ENCODE measurements around the gene KCNN3. TPM values are rescaled to one million over a fixed set of nuclear protein-coding genes. Genes with fewer than 3 reads are reported as not detected.

Gene KCNN3
- total and polyA plus RNA-seq, 2 of the 13 experiments (the other 11 are each of a cell fraction or from before 2014, with no cell fraction given) = not detected

DNA sequence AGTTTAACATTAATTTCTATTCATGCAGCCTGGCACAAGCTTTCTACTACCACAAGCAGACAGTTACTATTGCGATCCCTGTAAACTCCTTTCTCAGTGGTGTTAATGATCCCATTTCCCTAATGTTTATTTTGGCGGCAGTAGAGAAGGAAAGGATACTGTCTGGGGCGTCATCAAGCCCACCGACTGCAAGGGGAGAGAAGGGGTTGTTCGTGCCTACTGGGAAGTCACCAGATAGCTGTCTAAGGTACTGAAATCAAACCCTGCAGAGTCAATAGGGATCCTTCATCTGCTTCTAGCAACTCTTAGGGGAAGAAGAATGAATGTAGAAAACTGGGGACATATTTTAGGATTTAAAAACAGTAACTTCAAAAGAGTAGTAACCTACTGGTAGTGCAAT is 166.9 kb downstream of the KCNN3 start (continued):
- no peak for TF ChIP-seq TARDBP (CRISPR knock-in tag; IDR thresholded peaks at IDR 0.05)
- TF ChIP-seq MIER2 (CRISPR knock-in tag; IDR thresholded peaks at IDR 0.05) = peak; percentile 82
- TF ChIP-seq, protein P1, sequence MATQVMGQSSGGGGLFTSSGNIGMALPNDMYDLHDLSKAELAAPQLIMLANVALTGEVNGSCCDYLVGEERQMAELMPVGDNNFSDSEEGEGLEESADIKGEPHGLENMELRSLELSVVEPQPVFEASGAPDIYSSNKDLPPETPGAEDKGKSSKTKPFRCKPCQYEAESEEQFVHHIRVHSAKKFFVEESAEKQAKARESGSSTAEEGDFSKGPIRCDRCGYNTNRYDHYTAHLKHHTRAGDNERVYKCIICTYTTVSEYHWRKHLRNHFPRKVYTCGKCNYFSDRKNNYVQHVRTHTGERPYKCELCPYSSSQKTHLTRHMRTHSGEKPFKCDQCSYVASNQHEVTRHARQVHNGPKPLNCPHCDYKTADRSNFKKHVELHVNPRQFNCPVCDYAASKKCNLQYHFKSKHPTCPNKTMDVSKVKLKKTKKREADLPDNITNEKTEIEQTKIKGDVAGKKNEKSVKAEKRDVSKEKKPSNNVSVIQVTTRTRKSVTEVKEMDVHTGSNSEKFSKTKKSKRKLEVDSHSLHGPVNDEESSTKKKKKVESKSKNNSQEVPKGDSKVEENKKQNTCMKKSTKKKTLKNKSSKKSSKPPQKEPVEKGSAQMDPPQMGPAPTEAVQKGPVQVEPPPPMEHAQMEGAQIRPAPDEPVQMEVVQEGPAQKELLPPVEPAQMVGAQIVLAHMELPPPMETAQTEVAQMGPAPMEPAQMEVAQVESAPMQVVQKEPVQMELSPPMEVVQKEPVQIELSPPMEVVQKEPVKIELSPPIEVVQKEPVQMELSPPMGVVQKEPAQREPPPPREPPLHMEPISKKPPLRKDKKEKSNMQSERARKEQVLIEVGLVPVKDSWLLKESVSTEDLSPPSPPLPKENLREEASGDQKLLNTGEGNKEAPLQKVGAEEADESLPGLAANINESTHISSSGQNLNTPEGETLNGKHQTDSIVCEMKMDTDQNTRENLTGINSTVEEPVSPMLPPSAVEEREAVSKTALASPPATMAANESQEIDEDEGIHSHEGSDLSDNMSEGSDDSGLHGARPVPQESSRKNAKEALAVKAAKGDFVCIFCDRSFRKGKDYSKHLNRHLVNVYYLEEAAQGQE (IDR thresholded peaks at IDR 0.05; ENCODE audit: borderline replicate concordance in 1 of 2, low read depth in 1 of 2, low read length in 2 of 2) = peak; percentile 32 to 90

DNA sequence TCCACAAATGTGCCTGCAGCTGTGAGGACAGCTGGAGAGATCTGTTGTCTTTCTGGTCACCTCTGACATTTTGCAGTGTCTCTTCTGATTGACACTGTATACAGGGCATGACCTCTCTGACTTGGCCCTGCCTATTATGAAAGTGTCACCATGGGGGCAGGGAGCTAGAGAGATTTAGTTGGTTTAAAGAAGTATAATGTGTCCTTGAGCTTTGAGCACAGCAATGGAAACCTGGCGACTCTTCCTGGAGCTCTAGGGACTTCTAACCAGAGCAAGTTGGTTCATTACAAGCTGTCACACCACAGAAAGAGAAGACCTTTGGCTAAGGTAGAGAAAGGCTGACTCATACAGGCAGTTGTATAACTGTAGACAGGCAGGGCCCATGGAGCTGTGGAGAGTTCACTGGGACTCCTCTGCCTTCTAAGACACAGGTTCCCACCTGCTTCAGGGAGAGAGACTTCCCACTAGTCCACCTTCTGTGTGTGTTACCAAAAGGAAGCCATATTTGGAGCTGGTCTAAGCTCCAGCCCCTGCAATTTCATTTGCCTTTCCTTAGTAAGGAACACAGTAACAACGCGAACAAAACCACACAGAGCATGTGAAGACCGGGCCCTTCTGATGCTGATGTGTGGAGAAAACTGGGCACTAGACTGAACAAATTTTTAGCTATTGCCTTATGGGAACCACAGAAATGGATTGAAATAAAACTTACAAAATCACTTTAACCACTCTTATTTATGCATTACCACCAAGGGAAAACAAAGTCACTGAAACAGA is 171.6 kb downstream of the KCNN3 start:
- H3K27ac ChIP-seq (ENCODE audit: extremely low read length, insufficient read depth, low read length) = peak overlapping the region; percentile 81
- H4K20me1 ChIP-seq (ENCODE audit: insufficient read depth, low read length) = no peaks in the 10 kb centered on the region
- no peak overlapping the region for H2AFZ ChIP-seq (ENCODE audit: low read length)
- POLR2A ChIA-PET = interaction anchor here (0.6 to 0.7 kb wide), 2 partner anchors 43 to 180 kb away, joined by 3 to 6 read pairs; no protein-coding TSS in a partner anchor
- in situ Hi-C loops (cut with HindIII; ENCODE audit: extremely low pct_ligation_motif_present, low pct_unique_long_range_greater_than_20kb) (no loop called here), intact Hi-C loops (cut with micrococcal nuclease; ENCODE audit: unreplicated experiment) (no loop called here)
- no peaks in the 10 kb centered on the region for H3K36me3 ChIP-seq (replicated peaks in 1 of 2; ENCODE audit: control insufficient read depth in 1 of 2, insufficient read depth in 2 of 2, low read length in 2 of 2)
- H3K4me2 ChIP-seq (ENCODE audit: low read depth, low read length) = peak overlapping the region; percentile 47
- peak; percentile 99 for ATAC-seq
- H3K4me1 ChIP-seq (ENCODE audit: insufficient read depth, low read length) = peaks cover 23% of the 10 kb centered on the region
- H3K4me3 ChIP-seq (replicated peaks in 1 of 3; ENCODE audit: insufficient read depth in 1 of 3, low read depth in 2 of 3, low read length in 3 of 3) = 0 out of 6 replicates have a peak overlapping the region, but pooled peaks of 1 of the 3 experiments have one; percentile 3
- no TSS peak for BruUV-seq (replicated peaks)
- no peak overlapping the region for H3K9ac ChIP-seq (ENCODE audit: insufficient read depth, low read depth, low read length)
- H3K9me3 ChIP-seq (ENCODE audit: low read length) = no peaks in the 10 kb centered on the region
- CTCF ChIA-PET (ENCODE audit: low intra/inter-chr PET ratio, low total read pairs) = no interaction called here
- peak; percentile 78 for DNase-seq (ENCODE audit: low spot score)
- 37% methylated on average over 4 of the region's 4 CpGs for WGBS (ENCODE audit: low lambda C conversion rate)
- H3K79me2 ChIP-seq (ENCODE audit: insufficient read depth, low read length) = no peaks in the 10 kb centered on the region
- H3K27me3 ChIP-seq (ENCODE audit: control insufficient read depth in 1 of 2, insufficient read depth in 2 of 2, low read length in 2 of 2) = peaks cover 0 to 4% of the 10 kb centered on the region in 2 experiments; a peak in 3 of 5 replicates
- peak; percentile 94 for FAIRE-seq
- TF ChIP-seq ZNF614 (CRISPR knock-in tag; IDR thresholded peaks at IDR 0.05; ENCODE audit: borderline replicate concordance) = peak; percentile 49; the same call in 1 of the 2 replicates
- peak; percentile 62 for TF ChIP-seq HDAC1 (CRISPR knock-in tag; IDR thresholded peaks at IDR 0.05)
- TF ChIP-seq, protein P2, sequence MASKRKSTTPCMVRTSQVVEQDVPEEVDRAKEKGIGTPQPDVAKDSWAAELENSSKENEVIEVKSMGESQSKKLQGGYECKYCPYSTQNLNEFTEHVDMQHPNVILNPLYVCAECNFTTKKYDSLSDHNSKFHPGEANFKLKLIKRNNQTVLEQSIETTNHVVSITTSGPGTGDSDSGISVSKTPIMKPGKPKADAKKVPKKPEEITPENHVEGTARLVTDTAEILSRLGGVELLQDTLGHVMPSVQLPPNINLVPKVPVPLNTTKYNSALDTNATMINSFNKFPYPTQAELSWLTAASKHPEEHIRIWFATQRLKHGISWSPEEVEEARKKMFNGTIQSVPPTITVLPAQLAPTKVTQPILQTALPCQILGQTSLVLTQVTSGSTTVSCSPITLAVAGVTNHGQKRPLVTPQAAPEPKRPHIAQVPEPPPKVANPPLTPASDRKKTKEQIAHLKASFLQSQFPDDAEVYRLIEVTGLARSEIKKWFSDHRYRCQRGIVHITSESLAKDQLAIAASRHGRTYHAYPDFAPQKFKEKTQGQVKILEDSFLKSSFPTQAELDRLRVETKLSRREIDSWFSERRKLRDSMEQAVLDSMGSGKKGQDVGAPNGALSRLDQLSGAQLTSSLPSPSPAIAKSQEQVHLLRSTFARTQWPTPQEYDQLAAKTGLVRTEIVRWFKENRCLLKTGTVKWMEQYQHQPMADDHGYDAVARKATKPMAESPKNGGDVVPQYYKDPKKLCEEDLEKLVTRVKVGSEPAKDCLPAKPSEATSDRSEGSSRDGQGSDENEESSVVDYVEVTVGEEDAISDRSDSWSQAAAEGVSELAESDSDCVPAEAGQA (IDR thresholded peaks at IDR 0.05; ENCODE audit: low read depth) = no peak
- TF ChIP-seq, protein P2 (CRISPR knock-in tag; IDR thresholded peaks at IDR 0.05; ENCODE audit: borderline replicate concordance) = no peak
- peak; percentile 84 for TF ChIP-seq RXRB (CRISPR knock-in tag; IDR thresholded peaks at IDR 0.05; ENCODE audit: borderline replicate concordance)
- peak; percentile 84; the same call in 1 of the 2 replicates for TF ChIP-seq HMG20A (CRISPR knock-in tag; IDR thresholded peaks at IDR 0.05; ENCODE audit: borderline replicate concordance)
- TF ChIP-seq RAD51 (IDR thresholded peaks at IDR 0.05; ENCODE audit: borderline replicate concordance) = no peak
- TF ChIP-seq ZNF644 (CRISPR knock-in tag; IDR thresholded peaks at IDR 0.05; ENCODE audit: low read depth) = peak; percentile 81
- peak; percentile 38; the same call in 1 of the 2 replicates for TF ChIP-seq MIER3 (CRISPR knock-in tag; IDR thresholded peaks at IDR 0.05; ENCODE audit: borderline replicate concordance)
- peak; percentile 70; the same call in 1 of the 2 replicates for TF ChIP-seq FOXK1 (CRISPR knock-in tag; IDR thresholded peaks at IDR 0.05; ENCODE audit: borderline replicate concordance, low read depth)

All from HepG2 (cell line).